Body of pancreas (tissue), 4 donors: ENCODE measurements around the gene ATP11A. TPM values are rescaled to one million over a fixed set of nuclear protein-coding genes. Genes with fewer than 3 reads are reported as not detected.
A peak's percentile ranks its signal among the peaks of the same experiment; 100 is the strongest.

Source experiments
- ATAC-seq: fragments of 150-250 bp; one replicate; pipeline ENCODE4 v1.9.1; 2016
- DNase-seq, 4 donors: peaks; one replicate each; pipeline ENCODE4 v3.0.0-alpha.2; 2019
- H3K27ac ChIP-seq, 4 donors: fragments of 200-600 bp; sonication (generic); 1 replicate in 3 of 4; 2 replicates in 1 of 4; pipeline versions ENCODE4 v1.5.1 to v1.6.1; 2016 to 2019; ENCODE audit warnings: mild to moderate bottlenecking in 1 of 4, mixed read lengths in 1 of 4, moderate library complexity in 1 of 4
- H3K27me3 ChIP-seq, 2 donors: fragments of 200-600 bp; sonication (generic); one replicate each; pipeline ENCODE4 v1.6.0; 2016; ENCODE audit warnings: mild to moderate bottlenecking in 1 of 2
- H3K36me3 ChIP-seq, 2 donors: fragments of 200-600 bp; sonication (generic); replicated peaks in 1 of 2; 2 replicates each; pipeline ENCODE4 v1.5.1; 2016; ENCODE audit warnings: low read depth in 2 of 2; ENCODE audit not compliant: insufficient read depth in 1 of 2
- H3K4me1 ChIP-seq: fragments of 200-600 bp; sonication (generic); one replicate; pipeline ENCODE4 v1.6.0; 2016
- H3K4me3 ChIP-seq, 2 donors: fragments of 200-600 bp; sonication (generic); 1 replicate in 1 of 2; 2 replicates in 1 of 2; pipeline ENCODE4 v1.5.1; 2016 to 2019
- H3K9me3 ChIP-seq, 3 donors: fragments of 200-600 bp; sonication (generic); 1 replicate in 2 of 3; 2 replicates in 1 of 3; pipeline ENCODE4 v1.5.1; 2016
- CTCF ChIP-seq, 7 experiments: fragments of 450-650 bp in 4 of 7; fragments of 200-600 bp in 3 of 7; sonication (generic) in 3 of 7; IDR thresholded peaks; one replicate each; pipeline ENCODE4 v1.5.1; 2016 to 2019; ENCODE audit warnings: antibody characterized with exemption in 7 of 7
- POLR2A ChIP-seq, 3 donors: fragments of 450-650 bp; IDR thresholded peaks; one replicate each; pipeline ENCODE4 v1.6.1; 2016; ENCODE audit warnings: antibody characterized with exemption in 3 of 3, mild to moderate bottlenecking in 2 of 3
- WGBS, 2 donors: methylation state at CpG; one replicate each; pipeline ENCODE4 v1.1.5; 2017; 5-methylcytosine and 5-hydroxymethylcytosine counted together
- intact Hi-C: fragments of 100-400 bp; cut with DNase I; formaldehyde crosslinking; loops from one replicate; pipeline ENCODE4 v1.15.1; 2023
- total RNA-seq, 2 donors: library from RNA; depleted of rRNA; stranded (reverse); fragments of >200 nt; gene quantifications; one replicate each; pipeline ENCODE4 v1.1.0, GENCODE V29; 2016

Gene ATP11A
- total RNA-seq, 2 donors from 2014 or later: 24.1 to 33.9 TPM

GRCh38 chr13:112643759-112644459 lies 45.9 kb upstream of the ATP11A start:
- intact Hi-C loops: loop anchor here (10.0 kb wide), 1 partner anchor 231 kb away; no protein-coding TSS in a partner anchor
- WGBS, 2 donors: 27 to 43% methylated on average over 6 to 9 of the region's 9 CpGs
- no peak overlapping the region for H3K4me3 ChIP-seq
- DNase-seq (peak; percentile 85 to 96 (median 94)), ATAC-seq (peak; percentile 85)
- H3K4me1 ChIP-seq: peaks cover 29% of the 10 kb centered on the region
- no peaks in the 10 kb centered on the region for H3K36me3 ChIP-seq
- peak overlapping the region in 3 of 4 donors; percentile 39 to 43 (median 39) for H3K27ac ChIP-seq
- H3K9me3 ChIP-seq: no peaks in the 10 kb centered on the region
- peak in 1 of 3 donors; percentile 17 for TF ChIP-seq POLR2A (IDR thresholded peaks at IDR 0.05)
- TF ChIP-seq CTCF (IDR thresholded peaks at IDR 0.05): no peak
- H3K27me3 ChIP-seq: no peaks in the 10 kb centered on the region

- no peak for DNase-seq
- TF ChIP-seq POLR2A (IDR thresholded peaks at IDR 0.05) (no peak), CTCF (IDR thresholded peaks at IDR 0.05) (no peak)
Observed at GRCh38 chr13:112645327-112645914, 44.4 kb upstream of the ATP11A start.

GRCh38 chr13:112647256-112647655 lies 42.6 kb upstream of the ATP11A start:
- H3K27me3 ChIP-seq: no peaks in the 10 kb centered on the region
- DNase-seq: no peak
- H3K36me3 ChIP-seq: no peaks in the 10 kb centered on the region
- H3K27ac ChIP-seq: peak overlapping the region in 2 of 4 donors; percentile 5 to 28
- WGBS, 2 donors: 75 to 88% methylated on average over 14 of the region's 14 CpGs
- peaks cover 13% of the 10 kb centered on the region for H3K4me1 ChIP-seq
- no peak overlapping the region for H3K4me3 ChIP-seq
- H3K9me3 ChIP-seq: no peaks in the 10 kb centered on the region
- ATAC-seq: no peak
- TF ChIP-seq CTCF (IDR thresholded peaks at IDR 0.05): no peak
- no peak for TF ChIP-seq POLR2A (IDR thresholded peaks at IDR 0.05)
- intact Hi-C loops: loop anchor here (10.0 kb wide), 1 partner anchor 228 kb away; no protein-coding TSS in a partner anchor

More at GRCh38 chr13:112645327-112645914, 44.4 kb upstream of the ATP11A start:
- intact Hi-C loops: loop anchor here (10.0 kb wide), 1 partner anchor 229 kb away; no protein-coding TSS in a partner anchor
- 85 to 89% methylated on average over 49 of the region's 49 CpGs for WGBS, 2 donors
- H3K4me3 ChIP-seq: no peak overlapping the region
- no peaks in the 10 kb centered on the region for H3K27me3 ChIP-seq
- no peak overlapping the region for H3K27ac ChIP-seq
- H3K4me1 ChIP-seq: peaks cover 29% of the 10 kb centered on the region
- ATAC-seq: no peak
- no peaks in the 10 kb centered on the region for H3K36me3 ChIP-seq
- no peaks in the 10 kb centered on the region for H3K9me3 ChIP-seq

GRCh38 chr13:112648101-112648500 lies 41.7 kb upstream of the ATP11A start:
- intact Hi-C loops: loop anchor here (10.0 kb wide), 1 partner anchor 227 kb away; no protein-coding TSS in a partner anchor
- H3K9me3 ChIP-seq: no peaks in the 10 kb centered on the region
- DNase-seq: no peak

More at GRCh38 chr13:112648101-112648500, 41.7 kb upstream of the ATP11A start:
- WGBS, 2 donors: 88 to 89% methylated on average over 10 of the region's 10 CpGs
- no peak for TF ChIP-seq POLR2A (IDR thresholded peaks at IDR 0.05)
- no peak for TF ChIP-seq CTCF (IDR thresholded peaks at IDR 0.05)
- Histone ChIP-seq H3K4me3 (no peak overlapping the region), H3K36me3 (no peaks in the 10 kb centered on the region), H3K4me1 (peaks cover 12% of the 10 kb centered on the region), H3K27me3 (no peaks in the 10 kb centered on the region), H3K27ac (no peak overlapping the region)
- no peak for ATAC-seq
